ENCODE measurements around the gene NAV2. TPM values are rescaled to one million over a fixed set of nuclear protein-coding genes. Genes with fewer than 3 reads are reported as not detected.
A peak's percentile ranks its signal among the peaks of the same experiment; 100 is the strongest.

NAV2 gene
- total RNA-seq, 1 experiment from 2014 or later = 46.3 TPM

- Histone ChIP-seq H3K4me1 (ENCODE audit: insufficient read depth, low read length) (peaks cover 9% of the 10 kb centered on the region; the same call in 1 of the 2 replicates), H2BK120ac (ENCODE audit: low read depth, low read length, poor library complexity, severe bottlenecking) (no peak overlapping the region), H3K79me1 (ENCODE audit: insufficient read depth, low read depth, low read length, poor library complexity, severe bottlenecking) (no peaks in the 10 kb centered on the region), H4K5ac (ENCODE audit: insufficient read length, low read depth, low read length) (no peak overlapping the region), H2BK20ac (ENCODE audit: low read depth, low read length, poor library complexity, severe bottlenecking) (no peak overlapping the region), H3K79me2 (ENCODE audit: insufficient read depth, low read length) (no peaks in the 10 kb centered on the region), H3K4me2 (ENCODE audit: insufficient read depth, insufficient read length, low read length) (no peak overlapping the region), H4K20me1 (ENCODE audit: control insufficient read depth, insufficient read depth, insufficient read length) (no peaks in the 10 kb centered on the region), H3K23ac (ENCODE audit: insufficient read length, low read depth, low read length) (no peak overlapping the region), H3K18ac (ENCODE audit: insufficient read length, low read depth, low read length) (peak overlapping the region; percentile 50), H2AK5ac (ENCODE audit: insufficient read length, low read length) (no peak overlapping the region), H3K56ac (ENCODE audit: insufficient read length, low read depth, low read length) (no peak overlapping the region), H4K91ac (ENCODE audit: insufficient read length, low read depth, low read length) (peak overlapping the region; percentile 67), H3K23me2 (ENCODE audit: insufficient read length, low read depth, low read length, poor library complexity, severe bottlenecking) (no peaks in the 10 kb centered on the region), H3T11ph (ENCODE audit: low read length) (no peak overlapping the region), H2BK12ac (ENCODE audit: insufficient read length, low read depth, low read length) (no peak overlapping the region), H2AFZ (ENCODE audit: low read length) (no peak overlapping the region), H3K14ac (ENCODE audit: insufficient read depth, low read length) (peak overlapping the region; percentile 77), H3K4ac (ENCODE audit: low read depth, low read length) (no peak overlapping the region), H3K9me3 (ENCODE audit: control insufficient read depth, low read depth, low read length) (no peaks in the 10 kb centered on the region), H3K9ac (ENCODE audit: extremely low read depth, insufficient read length, low read length) (no peak overlapping the region), H3K27me3 (ENCODE audit: insufficient read depth, low read length) (no peaks in the 10 kb centered on the region), H3K27ac (ENCODE audit: insufficient read length, low read depth, low read length) (no peak overlapping the region), H2BK15ac (ENCODE audit: low read depth, low read length) (no peak overlapping the region), H4K8ac (replicated peaks; ENCODE audit: insufficient read length, low read depth, low read length) (no peak overlapping the region), H2BK5ac (ENCODE audit: insufficient read length, low read length) (no peak overlapping the region)
- H3K4me1 Mint-ChIP-seq = peaks cover 62% of the 10 kb centered on the region in 2 experiments
- H3K27me3 Mint-ChIP-seq (ENCODE audit: low read depth) = peaks cover 8% of the 10 kb centered on the region
- H3K27ac Mint-ChIP-seq = peak overlapping the region in 2 of 3 experiments; percentile 72 to 75; a peak in 5 of 7 replicates
- H3K4me3 Mint-ChIP-seq = no peak overlapping the region; a peak in 1 of 5 replicates
- DNase-seq = no peak
- TF ChIP-seq CTCF (conservative IDR thresholded peaks at IDR 0.05) = no peak
- no CpG with 5 or more reads among the region's 15 CpGs for WGBS (ENCODE audit: extremely low coverage, insufficient read length, low lambda C conversion rate)
- no peaks in the 10 kb centered on the region for H3K9me3 Mint-ChIP-seq
- no peaks in the 10 kb centered on the region for H3K36me3 Mint-ChIP-seq (ENCODE audit: insufficient read depth in 1 of 3, low read depth in 3 of 3)
These were observed 35.9 kb upstream of the NAV2 start for GRCh38 chr11:19676475-19677380.
